Measurements from ENCODE around the gene LILRA2. TPM values are rescaled to one million over a fixed set of nuclear protein-coding genes. Genes with fewer than 3 reads are reported as not detected.

LILRA2 gene
- total and polyA plus RNA-seq, 2 donors (not counting 1 experiment from before 2014, with no cell fraction given): not detected

DNA sequence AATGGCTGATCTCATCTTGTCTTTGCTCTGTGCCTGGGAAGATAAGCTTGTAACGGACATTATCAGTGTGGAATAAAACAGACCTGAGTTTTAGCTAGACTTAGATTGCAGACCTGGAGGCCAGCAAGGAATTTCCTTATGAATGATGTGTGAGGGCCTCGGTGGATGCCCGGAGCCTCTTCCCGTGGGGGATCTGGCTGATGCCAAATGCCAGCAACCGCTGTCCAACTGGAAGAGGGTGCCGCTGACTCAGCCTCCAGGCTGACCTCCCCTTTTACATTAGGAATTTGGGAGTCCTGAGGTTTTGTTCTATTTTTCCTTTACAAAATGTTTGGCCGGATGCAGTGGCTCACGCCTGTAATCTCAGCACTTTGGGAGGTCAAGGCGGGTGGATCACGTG, 19.6 kb upstream of the LILRA2 start:
- no peak overlapping the region for H2AFZ ChIP-seq (ENCODE audit: low read length)
- H3K4me3 ChIP-seq (replicated peaks in 1 of 4; ENCODE audit: control extremely low read depth in 1 of 4, insufficient read depth in 1 of 4, low read depth in 3 of 4, low read length in 4 of 4): no peak overlapping the region
- H3K4me2 ChIP-seq (ENCODE audit: extremely low read depth, insufficient read depth, low read length): no peak overlapping the region
- no peaks in the 10 kb centered on the region for H3K27me3 ChIP-seq (ENCODE audit: control insufficient read depth, insufficient read depth, low read length)
- H3K27ac ChIP-seq (ENCODE audit: insufficient read depth, low read length): no peak overlapping the region
- peaks cover 3% of the 10 kb centered on the region for H3K9me3 ChIP-seq (ENCODE audit: control insufficient read depth, insufficient read depth, low read depth, low read length)
- no peaks in the 10 kb centered on the region for H3K79me2 ChIP-seq (ENCODE audit: control insufficient read depth, insufficient read depth, low read length)
- no peak for TF ChIP-seq EZH2 (IDR thresholded peaks at IDR 0.05; ENCODE audit: low read length, missing control alignments)
- TF ChIP-seq, protein P1, sequence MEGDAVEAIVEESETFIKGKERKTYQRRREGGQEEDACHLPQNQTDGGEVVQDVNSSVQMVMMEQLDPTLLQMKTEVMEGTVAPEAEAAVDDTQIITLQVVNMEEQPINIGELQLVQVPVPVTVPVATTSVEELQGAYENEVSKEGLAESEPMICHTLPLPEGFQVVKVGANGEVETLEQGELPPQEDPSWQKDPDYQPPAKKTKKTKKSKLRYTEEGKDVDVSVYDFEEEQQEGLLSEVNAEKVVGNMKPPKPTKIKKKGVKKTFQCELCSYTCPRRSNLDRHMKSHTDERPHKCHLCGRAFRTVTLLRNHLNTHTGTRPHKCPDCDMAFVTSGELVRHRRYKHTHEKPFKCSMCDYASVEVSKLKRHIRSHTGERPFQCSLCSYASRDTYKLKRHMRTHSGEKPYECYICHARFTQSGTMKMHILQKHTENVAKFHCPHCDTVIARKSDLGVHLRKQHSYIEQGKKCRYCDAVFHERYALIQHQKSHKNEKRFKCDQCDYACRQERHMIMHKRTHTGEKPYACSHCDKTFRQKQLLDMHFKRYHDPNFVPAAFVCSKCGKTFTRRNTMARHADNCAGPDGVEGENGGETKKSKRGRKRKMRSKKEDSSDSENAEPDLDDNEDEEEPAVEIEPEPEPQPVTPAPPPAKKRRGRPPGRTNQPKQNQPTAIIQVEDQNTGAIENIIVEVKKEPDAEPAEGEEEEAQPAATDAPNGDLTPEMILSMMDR (conservative IDR thresholded peaks at IDR 0.05 in 1 of 2, IDR thresholded peaks at IDR 0.05 in 1 of 2; ENCODE audit: low read depth in 1 of 2, low read length in 2 of 2): no peak
- H4K20me1 ChIP-seq (ENCODE audit: control insufficient read depth, extremely low read depth, insufficient read depth, low read length): no peaks in the 10 kb centered on the region
- H3K36me3 ChIP-seq (ENCODE audit: control insufficient read depth, insufficient read depth, low read length): no peaks in the 10 kb centered on the region
- no peak overlapping the region for H3K9ac ChIP-seq (ENCODE audit: insufficient read depth, low read length)
- DNase-seq (ENCODE audit: low read depth in 2 of 2): no peak
- H3K4me1 ChIP-seq (ENCODE audit: control insufficient read depth, extremely low read depth, insufficient read depth, low read length): no peaks in the 10 kb centered on the region

DNA sequence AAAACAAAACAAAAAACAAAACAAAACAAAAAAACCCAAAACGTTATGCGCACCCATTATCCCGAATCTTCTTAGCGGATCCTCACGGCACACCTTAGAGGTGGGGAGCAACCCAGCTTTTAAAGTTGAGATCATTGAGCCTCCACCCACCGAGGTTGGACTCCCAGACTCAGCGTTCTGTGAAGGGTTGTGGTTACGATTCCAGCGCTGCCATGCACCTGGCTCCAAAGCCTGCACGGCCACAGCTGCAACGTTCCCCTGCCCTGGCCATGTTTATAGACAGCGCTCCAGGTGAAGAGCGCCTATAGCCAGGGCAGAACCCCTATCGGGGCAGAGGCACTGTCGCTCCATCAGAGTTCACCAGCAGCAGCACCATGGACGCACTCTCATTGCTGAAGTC, 18.7 kb upstream of the LILRA2 start:
- peaks cover 3% of the 10 kb centered on the region for H3K9me3 ChIP-seq (ENCODE audit: control insufficient read depth, insufficient read depth, low read depth, low read length)
- no peak overlapping the region for H3K9ac ChIP-seq (ENCODE audit: insufficient read depth, low read length)
- H3K4me1 ChIP-seq (ENCODE audit: control insufficient read depth, extremely low read depth, insufficient read depth, low read length): no peaks in the 10 kb centered on the region
- no peaks in the 10 kb centered on the region for H3K36me3 ChIP-seq (ENCODE audit: control insufficient read depth, insufficient read depth, low read length)
- no peak overlapping the region for H3K4me2 ChIP-seq (ENCODE audit: extremely low read depth, insufficient read depth, low read length)
- no peak overlapping the region for H3K27ac ChIP-seq (ENCODE audit: insufficient read depth, low read length)
- DNase-seq (ENCODE audit: low read depth in 2 of 2): no peak
- H3K79me2 ChIP-seq (ENCODE audit: control insufficient read depth, insufficient read depth, low read length): no peaks in the 10 kb centered on the region
- H3K27me3 ChIP-seq (ENCODE audit: control insufficient read depth, insufficient read depth, low read length): no peaks in the 10 kb centered on the region
- H2AFZ ChIP-seq (ENCODE audit: low read length): no peak overlapping the region
- TF ChIP-seq EZH2 (IDR thresholded peaks at IDR 0.05; ENCODE audit: low read length, missing control alignments): no peak
- TF ChIP-seq, protein P1 (conservative IDR thresholded peaks at IDR 0.05 in 1 of 2, IDR thresholded peaks at IDR 0.05 in 1 of 2; ENCODE audit: low read depth in 1 of 2, low read length in 2 of 2): no peak
- H4K20me1 ChIP-seq (ENCODE audit: control insufficient read depth, extremely low read depth, insufficient read depth, low read length): no peaks in the 10 kb centered on the region
- no peak overlapping the region for H3K4me3 ChIP-seq (replicated peaks in 1 of 4; ENCODE audit: control extremely low read depth in 1 of 4, insufficient read depth in 1 of 4, low read depth in 3 of 4, low read length in 4 of 4)

DNA sequence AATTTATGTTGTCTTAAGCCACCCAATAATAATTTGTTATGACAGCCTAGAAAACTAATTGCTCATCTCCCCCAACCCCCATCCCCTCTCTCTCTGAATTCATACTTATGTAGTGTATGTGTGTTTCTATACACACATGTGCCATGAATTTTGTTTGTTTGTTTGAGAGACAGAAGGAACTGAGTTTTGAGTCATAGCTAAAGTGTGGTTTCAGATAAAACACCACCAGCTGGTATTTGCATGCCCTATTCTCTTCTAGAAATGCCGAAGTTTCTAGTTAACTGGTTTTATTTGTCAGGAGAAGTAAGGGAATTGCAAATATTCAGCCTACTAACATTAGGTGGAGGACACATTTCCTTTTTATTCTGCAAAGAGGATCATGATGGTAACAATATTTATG, 17.4 kb upstream of the LILRA2 start:
- Histone ChIP-seq H3K9ac (ENCODE audit: insufficient read depth, low read length) (no peak overlapping the region), H4K20me1 (ENCODE audit: control insufficient read depth, extremely low read depth, insufficient read depth, low read length) (no peaks in the 10 kb centered on the region), H3K4me2 (ENCODE audit: extremely low read depth, insufficient read depth, low read length) (no peak overlapping the region), H3K79me2 (ENCODE audit: control insufficient read depth, insufficient read depth, low read length) (no peaks in the 10 kb centered on the region), H3K36me3 (ENCODE audit: control insufficient read depth, insufficient read depth, low read length) (no peaks in the 10 kb centered on the region), H3K9me3 (ENCODE audit: control insufficient read depth, insufficient read depth, low read depth, low read length) (peaks cover 3% of the 10 kb centered on the region), H3K4me1 (ENCODE audit: control insufficient read depth, extremely low read depth, insufficient read depth, low read length) (no peaks in the 10 kb centered on the region), H3K4me3 (replicated peaks in 1 of 4; ENCODE audit: control extremely low read depth in 1 of 4, insufficient read depth in 1 of 4, low read depth in 3 of 4, low read length in 4 of 4) (no peak overlapping the region), H2AFZ (ENCODE audit: low read length) (no peak overlapping the region), H3K27ac (ENCODE audit: insufficient read depth, low read length) (no peak overlapping the region), H3K27me3 (ENCODE audit: control insufficient read depth, insufficient read depth, low read length) (no peaks in the 10 kb centered on the region)
- DNase-seq (ENCODE audit: low read depth in 2 of 2): no peak
- no peak for TF ChIP-seq EZH2 (IDR thresholded peaks at IDR 0.05; ENCODE audit: low read length, missing control alignments)
- TF ChIP-seq, protein P1 (conservative IDR thresholded peaks at IDR 0.05 in 1 of 2, IDR thresholded peaks at IDR 0.05 in 1 of 2; ENCODE audit: low read depth in 1 of 2, low read length in 2 of 2): no peak
